GM12875 (cell line): ENCODE results near the gene NECTIN4.
"Not testable (repeated sequence)": the region's sequence is repeated elsewhere in the genome, so short reads cannot be mapped to it uniquely, and the experiment has no call there.

ENCODE experiments used
- H3K4me3 ChIP-seq: one replicate; pipeline ENCODE4 v1.5.1; 2011; ENCODE audit warnings: low read depth, low read length, control low read depth
- TF ChIP-seq, protein P1 (sequence below): IDR thresholded peaks from 2 replicates; pipeline ENCODE4 v1.5.1; 2011; ENCODE audit warnings: low read depth, mild to moderate bottlenecking, control low read depth, inconsistent platforms, low read length, moderate library complexity, borderline replicate concordance; ENCODE audit not compliant: insufficient read depth

NECTIN4 gene

DNA sequence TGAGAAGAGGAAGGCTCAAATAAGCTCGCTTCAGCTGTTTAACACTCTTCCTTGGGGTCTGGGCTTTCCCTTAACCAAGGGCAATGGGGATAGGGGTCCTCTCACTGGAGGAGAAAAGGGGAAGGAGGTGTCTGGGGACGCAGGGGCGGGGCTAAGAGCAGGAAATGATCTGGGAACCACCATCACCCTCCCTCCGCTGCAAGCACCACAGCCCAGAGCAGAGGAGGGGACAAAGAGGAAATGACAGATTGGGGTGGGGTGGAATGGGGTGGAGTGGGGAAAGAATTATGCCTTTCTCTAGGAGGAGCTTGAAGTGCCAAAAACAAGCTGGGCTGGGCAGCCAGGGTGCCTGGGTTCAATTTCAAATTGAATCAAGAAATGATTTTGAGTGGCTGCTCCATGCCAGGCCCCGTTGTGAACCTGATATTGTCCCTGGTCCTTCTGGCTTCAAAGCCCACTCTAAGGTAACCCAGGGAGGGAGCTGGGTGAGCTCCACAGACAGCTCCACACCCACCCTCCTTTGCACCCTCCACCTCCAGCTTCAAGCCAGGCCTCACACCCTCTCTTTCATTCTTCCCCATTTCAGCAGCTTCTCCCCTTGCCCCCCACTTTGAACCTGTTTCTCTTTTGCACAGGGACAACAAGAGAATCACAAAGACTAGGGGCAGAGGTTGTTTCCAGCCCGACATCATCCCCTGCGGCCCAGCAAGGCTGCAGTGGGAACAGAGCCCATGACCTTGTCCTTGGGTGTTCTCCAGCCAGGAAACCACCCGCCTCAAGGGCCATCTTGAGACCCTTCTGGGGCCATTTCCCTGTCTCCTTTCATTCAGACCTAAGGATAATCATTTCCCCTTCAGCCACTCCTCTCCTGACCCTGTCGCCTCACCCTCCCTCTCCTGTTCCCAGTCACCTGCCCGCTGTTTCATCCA is 20.8 kb downstream of the NECTIN4 start:
- TF ChIP-seq, protein P1, sequence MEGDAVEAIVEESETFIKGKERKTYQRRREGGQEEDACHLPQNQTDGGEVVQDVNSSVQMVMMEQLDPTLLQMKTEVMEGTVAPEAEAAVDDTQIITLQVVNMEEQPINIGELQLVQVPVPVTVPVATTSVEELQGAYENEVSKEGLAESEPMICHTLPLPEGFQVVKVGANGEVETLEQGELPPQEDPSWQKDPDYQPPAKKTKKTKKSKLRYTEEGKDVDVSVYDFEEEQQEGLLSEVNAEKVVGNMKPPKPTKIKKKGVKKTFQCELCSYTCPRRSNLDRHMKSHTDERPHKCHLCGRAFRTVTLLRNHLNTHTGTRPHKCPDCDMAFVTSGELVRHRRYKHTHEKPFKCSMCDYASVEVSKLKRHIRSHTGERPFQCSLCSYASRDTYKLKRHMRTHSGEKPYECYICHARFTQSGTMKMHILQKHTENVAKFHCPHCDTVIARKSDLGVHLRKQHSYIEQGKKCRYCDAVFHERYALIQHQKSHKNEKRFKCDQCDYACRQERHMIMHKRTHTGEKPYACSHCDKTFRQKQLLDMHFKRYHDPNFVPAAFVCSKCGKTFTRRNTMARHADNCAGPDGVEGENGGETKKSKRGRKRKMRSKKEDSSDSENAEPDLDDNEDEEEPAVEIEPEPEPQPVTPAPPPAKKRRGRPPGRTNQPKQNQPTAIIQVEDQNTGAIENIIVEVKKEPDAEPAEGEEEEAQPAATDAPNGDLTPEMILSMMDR, result no peak
- H3K4me3 ChIP-seq, result peak overlapping the region; percentile 98

- TF ChIP-seq, protein P1, result no peak
- H3K4me3 ChIP-seq, result no peak overlapping the region
Measured at GRCh38 chr1:161066694-161067093, 22.7 kb downstream of the NECTIN4 start.

- H3K4me3 ChIP-seq, result not testable (repeated sequence)
Measured at GRCh38 chr1:161065681-161066080, 23.7 kb downstream of the NECTIN4 start.

- H3K4me3 ChIP-seq, result not testable (repeated sequence)
Measured at GRCh38 chr1:161063936-161064335, 25.4 kb downstream of the NECTIN4 start.

GRCh38 chr1:161061419-161061818 is 27.9 kb downstream of the NECTIN4 start:
- no peak overlapping the region for H3K4me3 ChIP-seq
- TF ChIP-seq, protein P1, result no peak

GRCh38 chr1:161059293-161059692 is 30.1 kb downstream of the NECTIN4 start:
- TF ChIP-seq, protein P1, result no peak
- no peak overlapping the region for H3K4me3 ChIP-seq

- no peak overlapping the region for H3K4me3 ChIP-seq
- TF ChIP-seq, protein P1, result 0 out of 2 replicates have a peak, but pooled peaks have one; percentile 21
Measured at GRCh38 chr1:161054805-161055204, 34.6 kb downstream of the NECTIN4 start.

DNA sequence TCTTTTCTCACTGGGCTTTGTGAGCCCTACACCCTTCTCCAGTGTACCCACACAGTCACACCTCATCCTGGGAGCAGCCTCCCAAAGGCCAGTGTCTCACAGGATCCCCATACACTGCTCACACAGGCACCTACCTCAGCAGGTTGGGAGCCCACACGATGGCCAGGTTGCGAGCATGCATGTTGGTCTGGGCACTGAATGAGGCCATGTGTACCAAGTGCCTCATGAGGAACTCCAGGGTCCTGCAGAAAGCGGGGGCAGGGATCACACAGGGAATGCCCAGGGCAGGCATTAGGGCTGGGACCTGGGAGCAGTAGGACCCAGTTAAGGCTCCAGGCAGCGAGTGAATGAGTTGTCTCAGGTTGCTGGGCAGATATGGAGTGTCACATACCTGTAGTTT is 35.1 kb downstream of the NECTIN4 start:
- no peak overlapping the region for H3K4me3 ChIP-seq
- TF ChIP-seq, protein P1, result no peak
